Esophagus squamous epithelium (tissue), 5 donors: Measurements from ENCODE around the gene POU3F2. TPM values are rescaled to one million over a fixed set of nuclear protein-coding genes. Genes with fewer than 3 reads are reported as not detected.
A peak's percentile ranks its signal among the peaks of the same experiment; 100 is the strongest.

Experiments used
- DNase-seq: peaks from one replicate; lab custom pipeline; 2025; lab: John Stamatoyannopoulos, UW
- H3K27ac ChIP-seq, 4 donors: fragments of 200-600 bp; sonication (generic); one replicate each; pipeline ENCODE4 v1.5.1; 2016 to 2019; ENCODE audit warnings: mild to moderate bottlenecking in 1 of 4
- H3K27me3 ChIP-seq, 4 donors: fragments of 200-600 bp; sonication (generic); 1 replicate in 3 of 4; 2 replicates in 1 of 4; pipeline versions ENCODE4 v1.5.1 to v1.6.0; 2017 to 2021; ENCODE audit warnings: antibody characterized with exemption in 1 of 4
- H3K36me3 ChIP-seq, 3 donors: fragments of 200-600 bp; sonication (generic); one replicate each; pipeline ENCODE4 v1.5.1; 2016 to 2019
- H3K4me1 ChIP-seq, 3 donors: fragments of 200-600 bp; sonication (generic); one replicate each; pipeline ENCODE4 v1.5.1; 2017 to 2019
- H3K4me3 ChIP-seq, 4 donors: fragments of 200-600 bp; sonication (generic); 1 replicate in 3 of 4; 2 replicates in 1 of 4; pipeline ENCODE4 v1.5.1; 2016 to 2019; ENCODE audit warnings: mild to moderate bottlenecking in 2 of 4, moderate library complexity in 1 of 4
- H3K9me3 ChIP-seq, 3 donors: fragments of 200-600 bp; sonication (generic); one replicate each; pipeline ENCODE4 v1.5.1; 2016 to 2019
- POLR2A ChIP-seq, 4 donors: fragments of 450-650 bp; IDR thresholded peaks; one replicate each; pipeline ENCODE4 v1.6.1; 2017; ENCODE audit warnings: antibody characterized with exemption in 4 of 4, mild to moderate bottlenecking in 4 of 4, moderate library complexity in 3 of 4
- WGBS, 2 donors: methylation state at CpG; one replicate each; pipeline ENCODE4 v1.1.5; 2018; 5-methylcytosine and 5-hydroxymethylcytosine counted together
- intact Hi-C: fragments of 100-400 bp; cut with DNase I; formaldehyde crosslinking; loops from one replicate; pipeline ENCODE4 v1.15.0; 2022
- total RNA-seq, 4 donors: library from RNA; depleted of rRNA; stranded (reverse); fragments of >200 nt; gene quantifications; one replicate each; pipeline ENCODE4 v1.1.0, GENCODE V29; 2016
- TF ChIP-seq, protein P1 (sequence below), 6 experiments: fragments of 450-650 bp in 4 of 6; fragments of 200-600 bp in 2 of 6; sonication (generic) in 2 of 6; IDR thresholded peaks; one replicate each; pipeline ENCODE4 v1.5.1; 2016 to 2019; ENCODE audit warnings: antibody characterized with exemption in 6 of 6, mild to moderate bottlenecking in 4 of 6, moderate library complexity in 4 of 6
- donor health status: DM: yes; HTN: yes; CAD: no.

Gene POU3F2
- total RNA-seq, 4 donors from 2014 or later = not detected

DNA sequence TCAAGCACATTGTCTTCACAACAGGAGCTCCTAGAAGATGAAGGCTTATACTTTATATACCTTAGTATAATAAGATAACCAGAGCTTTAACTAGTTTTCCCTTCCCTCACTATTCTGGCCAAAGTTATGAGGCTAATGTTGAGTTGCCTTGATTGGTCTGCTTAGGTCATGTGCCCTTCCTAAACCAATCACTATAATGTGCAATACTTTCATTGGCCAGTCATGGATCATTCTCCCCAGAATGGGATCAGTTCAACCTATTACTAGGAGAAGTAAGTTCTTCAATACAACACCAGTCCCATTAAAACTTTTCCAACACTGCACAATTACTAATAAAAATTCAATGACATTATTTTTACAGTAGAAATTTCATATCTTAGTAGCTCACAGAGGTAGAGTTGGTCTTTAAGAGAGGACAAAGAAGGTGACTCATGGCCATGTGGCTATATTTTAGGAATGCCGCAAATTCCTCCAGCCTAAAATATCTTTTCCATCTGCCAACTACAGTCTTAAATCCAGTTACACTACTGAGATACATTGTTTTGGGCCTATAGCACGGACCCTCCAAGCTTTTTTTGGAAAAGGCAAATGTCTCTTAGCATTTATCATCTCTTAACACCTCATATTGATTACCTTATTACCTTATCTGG, 12.5 kb upstream of the POU3F2 start:
- no peak overlapping the region for H3K4me3 ChIP-seq
- DNase-seq = no peak
- 72 to 92% methylated on average over 2 of the region's 2 CpGs for WGBS, 2 donors
- intact Hi-C loops = no loop called here
- H3K9me3 ChIP-seq = no peaks in the 10 kb centered on the region
- TF ChIP-seq, protein P1, sequence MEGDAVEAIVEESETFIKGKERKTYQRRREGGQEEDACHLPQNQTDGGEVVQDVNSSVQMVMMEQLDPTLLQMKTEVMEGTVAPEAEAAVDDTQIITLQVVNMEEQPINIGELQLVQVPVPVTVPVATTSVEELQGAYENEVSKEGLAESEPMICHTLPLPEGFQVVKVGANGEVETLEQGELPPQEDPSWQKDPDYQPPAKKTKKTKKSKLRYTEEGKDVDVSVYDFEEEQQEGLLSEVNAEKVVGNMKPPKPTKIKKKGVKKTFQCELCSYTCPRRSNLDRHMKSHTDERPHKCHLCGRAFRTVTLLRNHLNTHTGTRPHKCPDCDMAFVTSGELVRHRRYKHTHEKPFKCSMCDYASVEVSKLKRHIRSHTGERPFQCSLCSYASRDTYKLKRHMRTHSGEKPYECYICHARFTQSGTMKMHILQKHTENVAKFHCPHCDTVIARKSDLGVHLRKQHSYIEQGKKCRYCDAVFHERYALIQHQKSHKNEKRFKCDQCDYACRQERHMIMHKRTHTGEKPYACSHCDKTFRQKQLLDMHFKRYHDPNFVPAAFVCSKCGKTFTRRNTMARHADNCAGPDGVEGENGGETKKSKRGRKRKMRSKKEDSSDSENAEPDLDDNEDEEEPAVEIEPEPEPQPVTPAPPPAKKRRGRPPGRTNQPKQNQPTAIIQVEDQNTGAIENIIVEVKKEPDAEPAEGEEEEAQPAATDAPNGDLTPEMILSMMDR (IDR thresholded peaks at IDR 0.05) = no peak
- no peak for TF ChIP-seq POLR2A (IDR thresholded peaks at IDR 0.05)
- no peaks in the 10 kb centered on the region for H3K36me3 ChIP-seq
- H3K4me1 ChIP-seq = peaks cover 0 to 18% (median 6%) of the 10 kb centered on the region in 3 donors
- H3K27ac ChIP-seq = no peak overlapping the region
- peaks cover 16 to 94% (median 28%) of the 10 kb centered on the region in 4 donors for H3K27me3 ChIP-seq

GRCh38 chr6:98823428-98824161, 10.8 kb upstream of the POU3F2 start:
- WGBS, 2 donors = 11 to 15% methylated on average over 12 of the region's 12 CpGs
- TF ChIP-seq, protein P1 (IDR thresholded peaks at IDR 0.05) = no peak
- TF ChIP-seq POLR2A (IDR thresholded peaks at IDR 0.05) = no peak
- DNase-seq = no peak
- Histone ChIP-seq H3K27ac (no peak overlapping the region), H3K4me3 (peak overlapping the region in 1 of 4 donors; percentile 0), H3K9me3 (no peaks in the 10 kb centered on the region), H3K4me1 (peaks cover 5 to 30% (median 6%) of the 10 kb centered on the region in 3 donors), H3K36me3 (no peaks in the 10 kb centered on the region), H3K27me3 (peaks cover 21 to 97% (median 42%) of the 10 kb centered on the region in 4 donors)
- intact Hi-C loops = no loop called here

GRCh38 chr6:98824162-98824901, 10.0 kb upstream of the POU3F2 start:
- H3K27ac ChIP-seq = no peak overlapping the region
- peak overlapping the region in 1 of 4 donors; percentile 0 for H3K4me3 ChIP-seq
- WGBS, 2 donors = 8 to 9% methylated on average over 32 to 35 of the region's 44 CpGs
- no peak for DNase-seq
- no peaks in the 10 kb centered on the region for H3K36me3 ChIP-seq
- peaks cover 21 to 97% (median 48%) of the 10 kb centered on the region in 4 donors for H3K27me3 ChIP-seq
- TF ChIP-seq, protein P1 (IDR thresholded peaks at IDR 0.05) = no peak
- no peak for TF ChIP-seq POLR2A (IDR thresholded peaks at IDR 0.05)
- intact Hi-C loops = no loop called here
- no peaks in the 10 kb centered on the region for H3K9me3 ChIP-seq
- H3K4me1 ChIP-seq = peaks cover 5 to 31% (median 6%) of the 10 kb centered on the region in 3 donors

GRCh38 chr6:98824902-98825599, 9.3 kb upstream of the POU3F2 start:
- no peak overlapping the region for H3K4me3 ChIP-seq
- H3K9me3 ChIP-seq = no peaks in the 10 kb centered on the region
- H3K36me3 ChIP-seq = no peaks in the 10 kb centered on the region
- peaks cover 5 to 31% (median 6%) of the 10 kb centered on the region in 3 donors for H3K4me1 ChIP-seq
- H3K27ac ChIP-seq = no peak overlapping the region
- intact Hi-C loops = no loop called here
- H3K27me3 ChIP-seq = peaks cover 21 to 97% (median 52%) of the 10 kb centered on the region in 4 donors
- 10% methylated on average over 20 of the region's 32 CpGs; no CpG with 5 or more reads in 1 of the 2 donors for WGBS, 2 donors
- no peak for DNase-seq
- TF ChIP-seq, protein P1 (IDR thresholded peaks at IDR 0.05) = no peak
- TF ChIP-seq POLR2A (IDR thresholded peaks at IDR 0.05) = no peak
